ENCODE data around the gene FHIT. TPM values are rescaled to one million over a fixed set of nuclear protein-coding genes. Genes with fewer than 3 reads are reported as not detected.

Gene FHIT
- polyA plus RNA-seq, 1 of the 3 experiments (the other 2 are of a cell fraction), result 0.41 TPM

DNA sequence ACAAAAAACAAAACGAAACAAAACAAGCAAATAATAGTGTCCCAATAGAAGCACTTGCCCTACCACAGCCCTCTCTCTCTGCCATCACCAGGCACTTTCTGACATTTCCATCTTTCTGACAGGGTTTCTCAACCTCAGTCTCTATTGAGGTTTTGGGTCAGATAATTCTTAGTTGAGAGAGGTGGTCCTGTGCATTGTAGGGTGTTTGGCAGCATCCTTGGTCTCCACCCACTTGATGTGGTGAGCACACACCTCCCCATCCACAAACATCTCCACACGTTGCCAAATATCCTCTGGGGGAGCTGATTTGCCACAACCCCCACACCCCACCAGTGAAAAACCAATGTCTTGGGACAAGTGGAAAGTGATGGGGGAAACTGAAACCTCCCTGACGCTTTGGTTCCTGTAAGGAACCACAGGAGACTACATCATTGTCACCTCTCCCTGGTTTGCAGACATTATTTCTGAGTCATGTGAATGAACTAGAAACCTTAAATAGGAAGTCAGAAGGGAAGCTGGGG, 1467.7 kb downstream of the FHIT start:
- DNase-seq, result no peak
- H3F3A ChIP-seq (replicated peaks; ENCODE audit: insufficient read depth), result no peaks in the 10 kb centered on the region
- H2AFZ ChIP-seq (ENCODE audit: low read depth), result no peak overlapping the region
- H3K27ac ChIP-seq (ENCODE audit: low read depth in 2 of 2, low read length in 1 of 2), result no peak overlapping the region
- ChIA-PET CTCF (no interaction called here), POLR2A (no interaction called here)
- TF ChIP-seq PBX3 (IDR thresholded peaks at IDR 0.05), result no peak
- TF ChIP-seq CHD2 (IDR thresholded peaks at IDR 0.05; ENCODE audit: low read length, partially characterized antibody), result no peak
- no peak for TF ChIP-seq YY1 (IDR thresholded peaks at IDR 0.05; ENCODE audit: low read depth)
- no peak for TF ChIP-seq SIN3A (IDR thresholded peaks at IDR 0.05; ENCODE audit: borderline replicate concordance, low read depth, low read length)
- no peak for TF ChIP-seq FOSL2 (IDR thresholded peaks at IDR 0.05; ENCODE audit: borderline replicate concordance, low read depth)
- no peak for TF ChIP-seq SMC3 (IDR thresholded peaks at IDR 0.05; ENCODE audit: low read depth, low read length)
- no peak for TF ChIP-seq TAF1 (IDR thresholded peaks at IDR 0.05; ENCODE audit: borderline replicate concordance, low read depth, low read length)
- TF ChIP-seq NRF1 (IDR thresholded peaks at IDR 0.05; ENCODE audit: low read depth, low read length), result no peak
- no peak for TF ChIP-seq MAX (IDR thresholded peaks at IDR 0.05; ENCODE audit: low read depth)
- no peak for TF ChIP-seq JUND (IDR thresholded peaks at IDR 0.05)
- TF ChIP-seq USF1 (IDR thresholded peaks at IDR 0.05; ENCODE audit: borderline replicate concordance, low read depth), result no peak
- TF ChIP-seq MEF2A (IDR thresholded peaks at IDR 0.05; ENCODE audit: borderline replicate concordance, low read depth), result no peak
- no peak for TF ChIP-seq NFIC (IDR thresholded peaks at IDR 0.05; ENCODE audit: borderline replicate concordance)
- no peak for TF ChIP-seq GABPA (IDR thresholded peaks at IDR 0.05; ENCODE audit: low read depth)
- TF ChIP-seq TEAD4 (IDR thresholded peaks at IDR 0.05; ENCODE audit: borderline replicate concordance, insufficient read depth), result no peak
- no peak for TF ChIP-seq EZH2phosphoT487 (IDR thresholded peaks at IDR 0.05; ENCODE audit: borderline replicate concordance, low read depth)
- TF ChIP-seq RAD21 (IDR thresholded peaks at IDR 0.05; ENCODE audit: low read length), result no peak
- TF ChIP-seq EP300 (IDR thresholded peaks at IDR 0.05; ENCODE audit: borderline replicate concordance in 1 of 2, low read depth in 1 of 2, low read length in 1 of 2), result no peak
- TF ChIP-seq TCF12 (IDR thresholded peaks at IDR 0.05), result no peak
- TF ChIP-seq ELF1 (IDR thresholded peaks at IDR 0.05), result no peak
- H3K4me3 ChIP-seq (ENCODE audit: low read depth in 2 of 2, low read length in 1 of 2), result no peak overlapping the region
- WGBS (ENCODE audit: low lambda C conversion rate), result 70% methylated on average over 2 of the region's 3 CpGs
- H3K4me2 ChIP-seq, result no peak overlapping the region
- H3K9ac ChIP-seq, result no peak overlapping the region
- H3K36me3 ChIP-seq (replicated peaks in 1 of 2; ENCODE audit: control insufficient read depth in 1 of 2, insufficient read depth in 2 of 2, low read length in 1 of 2), result no peaks in the 10 kb centered on the region
- no peaks in the 10 kb centered on the region for H3K79me2 ChIP-seq (ENCODE audit: insufficient read depth)
- no peaks in the 10 kb centered on the region for H3K27me3 ChIP-seq (ENCODE audit: insufficient read depth)
- H3K9me2 ChIP-seq, result no peaks in the 10 kb centered on the region
- H3K4me1 ChIP-seq (ENCODE audit: control insufficient read depth in 1 of 2, insufficient read depth in 2 of 2, low read depth in 1 of 2, low read length in 1 of 2), result peaks cover 0 to 6% of the 10 kb centered on the region in 2 experiments; a peak in 1 of 4 replicates
- H3K9me3 ChIP-seq, result no peaks in the 10 kb centered on the region
- no peaks in the 10 kb centered on the region for H4K20me1 ChIP-seq (ENCODE audit: insufficient read depth)
